ENCODE data around the gene PTK7.

PTK7 gene

DNA sequence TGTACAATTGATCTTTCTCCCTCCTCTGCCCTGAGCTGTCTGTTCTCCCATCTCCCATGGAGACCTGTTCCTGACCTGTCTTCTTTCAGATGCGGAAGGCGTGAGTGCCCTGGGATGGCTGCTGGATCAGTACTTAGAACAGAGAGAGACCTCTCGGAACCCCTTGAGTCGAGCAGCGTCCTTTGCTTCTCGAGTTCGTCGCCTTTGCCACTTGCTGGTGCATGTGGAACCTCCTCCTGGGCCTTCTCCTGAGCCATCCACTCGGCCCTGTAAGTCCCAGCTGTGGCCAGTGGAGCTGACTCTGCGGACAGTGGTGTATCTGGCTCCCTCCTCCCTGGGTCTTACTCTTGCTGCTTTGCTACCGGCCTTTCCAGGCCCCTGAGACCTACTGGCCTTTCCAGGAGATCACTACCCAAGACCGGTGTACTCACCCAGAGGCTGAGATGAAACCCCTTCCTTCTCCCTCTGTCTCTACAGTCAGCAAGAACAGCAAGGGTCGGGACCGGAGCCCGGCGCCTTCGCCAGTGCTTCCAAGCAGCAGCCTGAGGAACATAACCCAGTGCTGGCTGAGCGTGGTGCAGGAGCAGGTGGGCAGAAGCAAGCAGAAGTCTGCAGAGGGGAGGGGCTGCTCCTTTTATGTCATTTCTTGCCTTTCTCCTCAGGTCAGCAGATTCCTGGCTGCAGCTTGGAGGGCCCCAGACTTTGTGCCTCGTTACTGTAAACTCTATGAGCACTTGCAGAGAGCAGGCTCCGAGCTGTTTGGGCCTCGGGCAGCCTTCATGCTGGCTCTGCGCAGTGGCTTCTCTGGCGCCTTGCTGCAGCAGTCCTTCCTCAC, 128.4 kb downstream of the PTK7 start:
- no peak for DNase-seq (ENCODE audit: extremely low spot score)
- POLR2A ChIA-PET: no interaction called here
- CTCF ChIA-PET: interaction anchor here (0.6 kb wide), 2 partner anchors 34 to 275 kb away, joined by 3 to 5 read pairs; partner anchors contain the start of gene CNPY3
- no peak for TF ChIP-seq SP1 (IDR thresholded peaks at IDR 0.05)
- TF ChIP-seq BHLHE40 (IDR thresholded peaks at IDR 0.05; ENCODE audit: borderline replicate concordance): no peak
- TF ChIP-seq LEF1 (IDR thresholded peaks at IDR 0.05; ENCODE audit: borderline replicate concordance): no peak
- TF ChIP-seq ARNT (IDR thresholded peaks at IDR 0.05): no peak
- no peak for TF ChIP-seq FOXM1 (IDR thresholded peaks at IDR 0.05; ENCODE audit: borderline replicate concordance)
- no peak for TF ChIP-seq TARDBP (IDR thresholded peaks at IDR 0.05)
- TF ChIP-seq FOXK2 (IDR thresholded peaks at IDR 0.05): no peak
- TF ChIP-seq FOXA1 (IDR thresholded peaks at IDR 0.05): no peak
- TF ChIP-seq CTBP1 (IDR thresholded peaks at IDR 0.05; ENCODE audit: borderline replicate concordance): no peak
- TF ChIP-seq ELF4 (IDR thresholded peaks at IDR 0.05): no peak
- TF ChIP-seq NFRKB (IDR thresholded peaks at IDR 0.05): no peak
- TF ChIP-seq HDGF (IDR thresholded peaks at IDR 0.05; ENCODE audit: borderline replicate concordance): no peak
- TF ChIP-seq, protein P1, sequence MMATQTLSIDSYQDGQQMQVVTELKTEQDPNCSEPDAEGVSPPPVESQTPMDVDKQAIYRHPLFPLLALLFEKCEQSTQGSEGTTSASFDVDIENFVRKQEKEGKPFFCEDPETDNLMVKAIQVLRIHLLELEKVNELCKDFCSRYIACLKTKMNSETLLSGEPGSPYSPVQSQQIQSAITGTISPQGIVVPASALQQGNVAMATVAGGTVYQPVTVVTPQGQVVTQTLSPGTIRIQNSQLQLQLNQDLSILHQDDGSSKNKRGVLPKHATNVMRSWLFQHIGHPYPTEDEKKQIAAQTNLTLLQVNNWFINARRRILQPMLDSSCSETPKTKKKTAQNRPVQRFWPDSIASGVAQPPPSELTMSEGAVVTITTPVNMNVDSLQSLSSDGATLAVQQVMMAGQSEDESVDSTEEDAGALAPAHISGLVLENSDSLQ (IDR thresholded peaks at IDR 0.05): no peak
- TF ChIP-seq ZNF384 (IDR thresholded peaks at IDR 0.05): no peak
- no peak for TF ChIP-seq SUZ12 (IDR thresholded peaks at IDR 0.05)
- TF ChIP-seq L3MBTL2 (conservative IDR thresholded peaks at IDR 0.05): no peak

- ChIA-PET POLR2A (interaction anchor here (0.8 kb wide), 1 partner anchor 24 kb away, joined by 5 read pairs; the partner anchor contains the start of gene CUL9), CTCF (no interaction called here)
- no peak for DNase-seq (ENCODE audit: extremely low spot score)
- TF ChIP-seq FOXA1 (IDR thresholded peaks at IDR 0.05): no peak
Observed at GRCh38 chr6:43205849-43206248, 129.7 kb downstream of the PTK7 start.

- POLR2A ChIA-PET: no interaction called here
- TF ChIP-seq L3MBTL2 (conservative IDR thresholded peaks at IDR 0.05) (no peak), NFRKB (IDR thresholded peaks at IDR 0.05) (no peak), BHLHE40 (IDR thresholded peaks at IDR 0.05; ENCODE audit: borderline replicate concordance) (no peak), FOXM1 (IDR thresholded peaks at IDR 0.05; ENCODE audit: borderline replicate concordance) (no peak)
- no peak for DNase-seq (ENCODE audit: extremely low spot score)
- CTCF ChIA-PET: no interaction called here
Observed at GRCh38 chr6:43207286-43207685, 131.2 kb downstream of the PTK7 start.

Data from HEK293T (cell line).